Thyroid gland (tissue), 4 donors: Measurements from ENCODE around the gene HAAO.

Experiments
- CTCF ChIP-seq, 6 experiments: fragments of 200-600 bp in 3 of 6; fragments of 450-650 bp in 3 of 6; sonication (generic) in 3 of 6; IDR thresholded peaks; one replicate each; pipeline ENCODE4 v1.5.1; 2016 to 2019; ENCODE audit warnings: antibody characterized with exemption in 6 of 6, mild to moderate bottlenecking in 2 of 6, inconsistent platforms in 1 of 6, moderate library complexity in 1 of 6
- POLR2A ChIP-seq, 2 donors: fragments of 450-650 bp; IDR thresholded peaks; one replicate each; pipeline ENCODE4 v1.6.1; 2017; ENCODE audit warnings: antibody characterized with exemption in 2 of 2, mild to moderate bottlenecking in 2 of 2, moderate library complexity in 1 of 2

GRCh38 chr2:42787788-42788477 lies 4.5 kb downstream of the HAAO start:
- TF ChIP-seq CTCF (IDR thresholded peaks at IDR 0.05) = no peak
- TF ChIP-seq POLR2A (IDR thresholded peaks at IDR 0.05) = no peak
